SK-N-SH treated with all-trans-retinoic acid at 6 μM for 48 hours (cell line): ENCODE measurements around the gene TMEM164.

Experiments used
- CSDC2 ChIP-seq: fragments of 250-450 bp; sonication (Bioruptor Pico); IDR thresholded peaks from 2 replicates; pipeline ENCODE4 v1.5.0; 2020; ENCODE audit warnings: mild to moderate bottlenecking, moderate library complexity
- CSRNP3 ChIP-seq: fragments of 250-450 bp; sonication (Bioruptor Pico); IDR thresholded peaks from 2 replicates; pipeline ENCODE4 v1.5.1; 2021; ENCODE audit warnings: mild to moderate bottlenecking, moderate library complexity
- PATZ1 ChIP-seq: fragments of 250-450 bp; sonication (Bioruptor Pico); IDR thresholded peaks from 2 replicates; pipeline ENCODE4 v1.8.0; 2020; ENCODE audit warnings: mild to moderate bottlenecking, moderate library complexity, borderline replicate concordance
- RARB ChIP-seq: fragments of 250-450 bp; sonication (Bioruptor Pico); IDR thresholded peaks from 2 replicates; pipeline ENCODE4 v1.8.0; 2021; ENCODE audit warnings: mild to moderate bottlenecking, moderate library complexity
- SNAI2 ChIP-seq: fragments of 250-450 bp; sonication (Bioruptor Pico); IDR thresholded peaks from 2 replicates; pipeline ENCODE4 v1.5.0; 2020; ENCODE audit warnings: mild to moderate bottlenecking, moderate library complexity
- TSHZ2 ChIP-seq: fragments of 250-450 bp; sonication (Bioruptor Pico); IDR thresholded peaks from 2 replicates; pipeline ENCODE4 v1.5.0; 2020; ENCODE audit warnings: mild to moderate bottlenecking, moderate library complexity
- ZC3H10 ChIP-seq: fragments of 250-450 bp; sonication (Bioruptor Pico); IDR thresholded peaks from 2 replicates; pipeline ENCODE4 v1.5.1; 2021; ENCODE audit warnings: mild to moderate bottlenecking, moderate library complexity
- ZFP30 ChIP-seq: fragments of 450-650 bp; formaldehyde crosslinking; IDR thresholded peaks from 2 replicates; pipeline ENCODE4 v1.5.0; 2022; ENCODE audit warnings: mild to moderate bottlenecking, moderate library complexity

GRCh38 chrX:110015032-110015431, 12.1 kb downstream of the TMEM164 start:
- TF ChIP-seq RARB (CRISPR knock-in tag) (no peak), TSHZ2 (CRISPR knock-in tag) (no peak), CSDC2 (no peak), ZFP30 (CRISPR knock-in tag) (no peak), CSRNP3 (CRISPR knock-in tag) (no peak), PATZ1 (CRISPR knock-in tag) (no peak), ZC3H10 (no peak), SNAI2 (no peak)
